GM19099 (cell line): ENCODE measurements around the gene RING1.

Experiments used
- POLR2A ChIP-seq: IDR thresholded peaks from 3 replicates; pipeline ENCODE4 v1.6.1; 2011; ENCODE audit warnings: low read depth; ENCODE audit not compliant: insufficient read length; ENCODE audit errors: extremely low read depth

Gene RING1

DNA sequence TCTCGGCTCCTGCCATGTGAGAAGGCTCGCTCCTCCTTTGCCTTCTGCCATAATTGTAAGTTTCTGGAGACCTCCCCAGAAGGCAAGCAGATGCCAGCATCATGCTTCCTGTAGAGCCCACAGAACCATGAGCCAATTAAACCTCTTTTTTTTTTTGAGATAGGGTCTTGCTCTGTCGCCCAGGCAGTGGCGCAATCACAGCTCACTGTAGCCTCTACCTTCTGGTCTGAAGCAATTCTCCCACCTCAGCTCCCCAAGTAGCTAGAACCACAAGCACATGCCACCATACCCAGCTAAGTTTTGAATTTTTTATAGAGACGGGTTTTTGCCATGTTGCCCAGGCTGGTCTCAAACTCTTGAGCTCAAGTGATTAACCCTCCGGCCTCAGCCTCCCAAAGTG lies 28.6 kb downstream of the RING1 start:
- no peak for TF ChIP-seq POLR2A

DNA sequence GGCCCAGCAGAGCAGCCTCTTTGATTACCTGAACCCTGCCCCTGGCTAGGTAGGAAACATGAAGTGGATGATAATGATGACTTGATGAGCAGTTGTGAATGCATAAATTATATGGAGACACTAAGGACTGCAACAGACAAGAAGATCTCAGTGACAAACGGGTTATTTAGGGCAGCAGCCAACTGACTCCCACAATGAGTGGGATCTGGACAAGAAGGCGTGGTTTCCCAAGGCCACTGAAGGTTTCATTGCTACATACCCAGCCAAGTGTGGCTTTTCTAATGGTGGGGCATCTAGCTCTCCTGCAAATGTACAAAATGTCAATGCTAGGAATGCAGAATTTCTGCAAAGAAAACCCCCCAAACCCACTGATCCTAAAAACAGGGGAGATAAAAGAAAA lies 29.4 kb downstream of the RING1 start:
- TF ChIP-seq POLR2A: no peak

DNA sequence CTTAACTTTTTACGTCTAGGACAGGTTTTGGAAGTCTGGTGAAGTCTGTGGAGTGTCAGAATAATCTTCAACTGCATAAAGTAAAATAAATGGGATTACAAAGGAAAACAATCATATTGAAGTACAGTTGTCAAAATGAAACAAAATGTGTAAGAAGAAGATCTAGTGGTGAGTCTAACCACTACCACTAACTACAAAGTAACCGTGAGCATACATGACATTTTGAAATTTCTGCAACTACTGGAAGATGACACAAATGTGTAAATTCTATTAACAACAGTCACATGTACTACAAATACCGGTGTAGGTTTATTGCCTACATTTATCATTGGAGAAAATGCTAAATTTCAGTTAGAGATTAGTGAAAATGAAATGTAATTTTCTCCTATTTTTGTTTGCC lies 33.7 kb downstream of the RING1 start:
- TF ChIP-seq POLR2A: no peak

DNA sequence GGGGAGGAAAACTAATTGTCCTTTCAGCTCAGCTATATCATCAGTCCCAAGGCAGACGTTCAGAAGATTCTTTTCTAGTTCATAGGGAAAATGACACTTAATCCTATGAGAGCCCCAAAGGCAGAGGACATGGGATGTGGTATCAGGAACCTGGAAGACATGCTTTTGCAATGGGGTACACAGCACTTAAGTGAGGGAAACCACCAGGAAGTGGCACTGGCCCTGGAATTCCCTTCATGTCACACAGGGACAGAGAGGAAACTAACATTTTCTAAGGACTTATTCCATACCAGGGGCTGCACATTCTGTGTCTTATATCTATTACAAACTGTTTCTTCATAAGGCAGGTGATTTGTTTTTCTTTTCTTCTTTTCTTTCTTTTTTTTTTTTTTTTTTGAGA lies 35.2 kb downstream of the RING1 start:
- TF ChIP-seq POLR2A: no peak

DNA sequence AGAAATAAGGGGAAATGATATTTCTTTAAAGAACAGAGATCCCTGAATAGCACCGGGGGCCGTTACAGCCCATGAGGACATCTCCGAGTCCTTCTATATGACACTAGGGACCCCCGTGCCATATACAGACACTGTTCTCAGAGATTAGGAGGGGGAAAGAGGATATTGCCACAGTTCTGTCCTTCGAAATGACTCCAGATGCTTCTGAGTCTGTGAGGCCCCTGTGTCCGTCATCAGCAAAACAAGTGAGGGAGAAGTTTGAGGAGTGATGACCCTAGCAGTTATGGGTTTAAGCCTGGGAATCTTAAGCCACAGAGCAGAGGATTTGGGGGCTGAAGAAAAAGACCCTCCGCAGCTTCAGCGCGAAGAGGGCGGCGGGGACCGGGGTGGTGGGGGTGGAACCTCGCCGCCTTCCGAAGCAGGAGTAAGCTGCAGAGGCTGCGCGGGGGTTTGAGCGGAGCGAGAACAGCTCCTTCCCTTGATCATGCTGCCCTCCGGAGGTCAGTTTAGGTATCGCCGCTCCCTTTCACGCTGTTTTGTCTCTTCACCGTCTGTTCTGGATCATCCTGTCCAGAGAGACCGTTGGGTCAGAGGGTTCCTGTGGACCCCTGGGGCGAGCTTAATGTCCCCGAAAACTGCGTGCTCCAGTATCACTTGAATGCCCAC lies 39.8 kb downstream of the RING1 start:
- peak; percentile 11 for TF ChIP-seq POLR2A

DNA sequence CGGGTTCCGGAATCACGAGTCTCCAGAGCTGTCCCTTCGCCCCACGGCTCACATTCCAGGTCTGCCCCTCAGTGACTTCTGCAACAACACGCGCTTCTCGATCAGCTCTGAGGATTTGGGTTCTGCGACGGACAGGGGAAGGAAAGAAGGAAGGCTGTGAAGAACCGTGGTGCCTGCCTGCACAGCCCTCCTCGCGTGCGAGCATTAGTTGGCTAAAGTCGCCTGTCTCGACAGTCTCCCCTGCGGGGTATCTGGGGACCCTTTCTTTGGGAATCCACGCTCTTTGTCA lies 40.3 kb downstream of the RING1 start:
- no peak for TF ChIP-seq POLR2A

DNA sequence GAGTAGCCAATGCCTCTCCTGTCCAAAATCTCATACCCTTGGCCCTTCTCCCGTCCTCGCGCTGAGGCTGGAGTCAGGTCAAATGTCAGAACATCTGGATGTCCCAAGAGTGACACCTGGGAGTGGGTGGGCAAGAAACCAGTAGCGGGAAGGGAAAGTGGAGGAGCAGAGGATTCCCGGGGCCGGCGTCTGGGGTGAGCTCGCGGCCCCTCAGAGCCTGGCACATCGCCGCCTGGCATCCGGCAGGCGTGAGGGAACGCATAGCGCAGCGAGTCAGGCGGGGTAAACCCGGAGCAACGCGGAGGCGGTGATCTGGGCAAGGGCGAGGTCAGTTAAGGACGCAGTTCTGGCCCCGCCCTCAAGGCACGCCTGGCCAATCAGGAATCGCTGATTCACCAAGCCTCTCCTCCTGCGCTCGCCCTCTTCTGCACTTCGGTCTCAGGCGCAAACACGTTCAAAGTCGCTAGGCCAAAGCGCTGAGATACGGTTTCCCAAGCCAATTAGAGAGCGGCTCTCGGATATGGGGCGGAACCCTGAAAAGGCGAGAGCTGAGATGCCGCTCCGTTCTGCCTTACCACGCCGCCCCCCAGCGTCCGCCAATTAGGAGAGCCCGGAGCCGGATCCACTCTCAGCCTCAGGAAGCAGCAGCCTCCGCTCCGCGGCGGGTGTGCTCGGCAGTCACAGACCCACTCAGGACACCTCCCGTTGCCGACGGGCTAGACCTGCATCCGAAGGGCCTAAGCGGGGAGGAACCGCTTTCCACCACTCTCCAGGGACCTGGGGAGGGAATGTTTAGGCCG lies 40.8 kb downstream of the RING1 start:
- TF ChIP-seq POLR2A: peak; percentile 93

DNA sequence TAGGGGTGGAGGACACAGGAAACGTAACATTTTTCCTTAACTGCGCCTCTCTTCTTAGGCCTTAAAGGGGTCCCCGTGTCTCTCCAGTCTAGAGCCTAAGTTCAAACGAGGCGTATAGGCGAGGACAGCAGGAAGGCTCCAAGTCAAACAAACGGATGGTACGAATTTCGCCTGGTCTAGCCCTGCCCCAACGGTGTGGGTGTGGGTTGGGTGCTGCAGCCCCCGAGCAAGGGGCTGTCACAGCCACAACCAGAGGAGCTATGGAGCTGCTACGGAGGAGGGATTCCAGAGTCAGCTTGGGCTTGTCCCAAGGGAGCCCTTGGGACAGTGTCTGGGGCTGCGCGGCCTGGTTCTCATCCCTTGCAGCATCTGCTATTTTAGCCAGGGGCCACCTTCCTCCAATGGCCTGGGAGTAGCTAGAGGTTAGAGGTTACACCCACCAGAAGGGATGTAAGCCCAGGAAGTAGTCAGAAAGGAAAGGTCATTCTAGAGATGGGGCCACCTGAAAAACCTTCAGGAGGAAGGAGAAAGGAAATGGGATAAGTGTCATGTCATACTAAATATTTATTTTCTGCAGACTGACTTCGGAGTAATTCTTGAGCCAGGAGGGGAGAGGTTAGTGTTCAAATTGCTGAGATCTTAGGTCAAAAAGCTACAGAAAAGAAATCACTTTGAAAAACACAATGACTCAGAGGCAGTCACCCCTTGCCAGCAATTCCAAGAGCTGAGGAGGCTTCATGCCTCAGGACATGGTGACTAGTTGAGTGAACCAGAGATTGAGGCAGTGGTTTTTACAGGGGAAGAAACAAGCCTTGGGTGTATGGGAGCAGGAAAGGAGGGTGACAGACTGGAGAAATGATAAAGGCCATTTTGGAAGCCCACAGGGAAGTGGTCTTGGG lies 41.7 kb downstream of the RING1 start:
- TF ChIP-seq POLR2A: no peak

DNA sequence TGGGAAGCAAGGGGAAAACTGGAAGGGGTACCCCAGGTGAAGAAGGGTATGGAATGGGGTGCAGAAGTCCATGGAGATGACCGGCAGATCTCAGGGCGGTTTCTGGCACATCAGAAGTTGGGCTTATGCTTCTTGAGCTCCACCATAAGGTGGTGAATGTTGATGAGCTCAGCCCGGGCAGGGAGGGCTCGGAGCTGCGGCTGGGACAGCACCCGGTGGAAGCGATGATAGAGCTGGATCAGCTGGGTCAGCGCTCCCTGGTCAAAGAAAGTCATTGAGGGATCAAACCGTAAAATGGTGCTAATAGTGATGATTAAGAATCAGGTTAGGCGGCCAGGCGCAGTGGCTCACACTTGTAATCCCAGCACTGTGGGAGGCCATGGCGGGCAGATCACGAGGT lies 42.4 kb downstream of the RING1 start:
- TF ChIP-seq POLR2A: no peak

DNA sequence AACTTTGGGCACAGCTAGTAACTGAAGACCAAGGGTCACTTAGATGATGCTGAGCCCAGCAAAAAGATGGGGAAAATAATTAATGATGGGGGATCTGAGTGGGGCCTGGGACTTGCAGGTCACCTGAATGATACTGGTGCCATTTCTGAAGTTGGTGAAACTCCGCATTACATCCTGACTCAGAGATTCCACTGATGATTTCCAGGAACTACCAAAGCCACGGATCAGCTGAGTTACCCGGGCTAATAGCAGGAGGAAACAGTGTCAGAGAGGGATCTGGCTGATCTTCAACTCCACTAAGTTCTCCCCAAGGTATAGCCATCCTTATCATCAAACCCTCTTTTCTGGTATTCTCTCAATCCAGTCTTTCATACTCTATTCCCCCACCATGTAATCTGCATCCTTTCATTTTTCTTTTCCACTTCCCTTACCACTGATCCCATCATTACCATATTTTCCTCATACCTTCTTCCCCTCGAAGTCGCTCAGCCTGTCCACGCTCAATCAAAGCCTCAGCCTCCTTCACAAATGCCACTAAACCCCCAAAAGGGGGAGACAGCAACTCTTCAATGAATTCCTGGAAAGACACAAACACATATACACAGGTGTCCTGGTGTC lies 43.2 kb downstream of the RING1 start:
- TF ChIP-seq POLR2A: no peak

DNA sequence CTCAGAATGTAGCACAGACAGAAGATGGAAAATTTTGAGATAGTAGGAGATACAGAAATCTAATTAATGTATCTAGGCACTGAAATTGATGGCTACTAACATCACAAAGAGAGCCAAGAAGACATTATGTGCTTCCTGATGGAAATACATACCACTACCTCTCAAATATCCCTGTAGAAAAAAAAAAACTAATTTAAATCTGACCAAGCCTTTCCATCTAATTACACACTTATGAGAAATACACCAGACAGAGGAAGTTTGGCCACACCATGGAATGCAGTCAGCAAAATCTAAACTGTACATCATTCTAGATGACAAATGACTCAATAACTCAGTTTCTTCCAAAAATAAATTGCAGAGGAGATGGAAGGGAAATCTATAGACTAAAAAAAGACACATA lies 44.5 kb downstream of the RING1 start:
- TF ChIP-seq POLR2A: no peak

DNA sequence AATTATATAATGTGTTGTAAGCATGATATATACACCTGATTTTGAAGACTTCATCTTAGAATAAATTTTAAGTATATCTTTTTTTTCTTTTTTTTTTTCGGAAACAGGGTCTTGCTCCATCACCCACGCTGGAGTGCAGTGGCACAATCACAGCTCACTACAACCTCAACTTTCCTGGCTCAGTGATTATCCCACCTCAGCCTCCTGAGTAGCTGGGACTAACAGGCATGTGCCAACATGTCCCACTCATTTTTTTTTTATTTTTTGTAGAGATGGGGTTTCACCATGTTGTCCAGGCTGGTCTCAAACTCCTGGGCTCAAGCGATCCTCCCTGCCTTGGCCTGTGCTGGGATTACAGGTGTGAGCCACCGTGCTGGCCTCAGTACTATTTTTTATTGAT lies 46.3 kb downstream of the RING1 start:
- no peak for TF ChIP-seq POLR2A

DNA sequence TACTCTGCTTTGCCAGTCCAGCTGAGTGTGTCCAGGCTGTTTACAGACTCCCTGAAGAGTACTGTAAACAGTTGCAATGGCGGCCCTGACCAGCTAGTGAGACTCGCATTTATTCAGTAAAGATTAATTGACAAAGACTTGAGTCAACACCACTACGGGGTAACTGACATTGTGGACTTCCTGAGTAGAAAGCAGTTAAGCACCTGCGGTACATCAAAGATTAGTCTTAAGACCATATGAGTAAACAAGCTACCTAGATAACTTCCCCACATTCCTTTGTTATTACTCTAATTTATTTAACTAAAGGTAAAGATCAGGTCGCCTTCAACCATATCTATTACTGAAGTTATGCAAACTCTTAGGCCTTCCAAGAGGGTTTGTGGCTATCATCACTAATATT lies 50.7 kb downstream of the RING1 start:
- no peak for TF ChIP-seq POLR2A
